ENCODE results near the gene PKD2.
"Not testable (repeated sequence)": the region's sequence is repeated elsewhere in the genome, so short reads cannot be mapped to it uniquely, and the experiment has no call there.

PKD2 gene

DNA sequence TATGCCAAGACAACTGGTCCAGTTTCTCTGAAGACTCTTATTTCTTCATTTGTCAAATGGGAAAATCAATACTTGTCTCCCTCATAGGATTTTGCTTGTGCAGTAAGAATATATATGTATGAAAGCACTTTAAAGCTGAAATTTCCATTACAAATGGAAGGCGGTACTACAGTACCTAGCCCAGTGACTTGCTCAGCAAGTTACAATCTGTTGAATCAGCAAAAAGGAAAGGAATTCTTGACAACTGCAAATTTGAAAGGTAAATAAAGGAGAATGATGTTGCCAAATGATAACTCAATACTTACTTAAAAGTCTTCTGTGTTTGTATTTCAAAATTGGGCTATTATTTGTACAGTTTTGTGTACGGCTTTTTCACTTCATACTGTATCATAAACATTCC, 71.1 kb downstream of the PKD2 start:
- no peak for DNase-seq

DNA sequence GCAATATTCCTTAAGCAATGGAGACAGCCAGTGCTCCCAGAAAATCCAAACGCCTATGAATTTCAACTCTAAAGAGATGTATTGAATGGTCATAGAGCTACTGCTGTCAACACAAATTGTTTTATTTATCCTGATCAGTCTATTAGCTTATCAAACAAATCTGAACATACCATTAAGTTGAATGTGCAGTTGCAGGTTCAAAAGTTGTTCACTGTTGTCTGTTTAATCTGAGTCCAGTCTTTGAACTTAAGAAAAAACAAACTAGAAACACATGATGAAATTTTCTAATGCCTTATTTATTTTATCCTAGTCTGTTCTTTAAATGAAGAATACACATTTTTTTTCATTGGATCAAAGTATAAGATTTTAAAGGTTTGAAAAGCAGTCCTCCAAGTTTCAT, 73.2 kb downstream of the PKD2 start:
- DNase-seq = no peak

DNA sequence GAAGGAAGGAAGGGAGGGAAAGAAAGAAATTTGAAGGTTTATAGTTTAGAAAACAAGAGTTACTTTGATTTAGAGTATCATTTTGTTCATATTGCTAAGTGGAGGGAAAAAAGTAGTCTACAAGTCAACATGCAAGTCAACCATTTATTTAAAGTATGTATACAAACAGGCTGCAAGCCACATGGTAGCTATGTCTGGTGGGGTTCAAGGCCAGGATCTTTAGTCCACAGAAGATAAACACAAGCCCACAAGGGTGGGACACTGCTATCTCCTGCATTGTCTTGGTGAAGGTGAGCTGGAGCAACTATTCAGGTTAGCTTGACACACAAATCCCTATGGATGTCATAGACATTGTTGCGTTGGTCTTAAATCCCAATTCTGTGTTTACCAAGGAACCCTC, 79.6 kb downstream of the PKD2 start:
- no peak for DNase-seq

DNA sequence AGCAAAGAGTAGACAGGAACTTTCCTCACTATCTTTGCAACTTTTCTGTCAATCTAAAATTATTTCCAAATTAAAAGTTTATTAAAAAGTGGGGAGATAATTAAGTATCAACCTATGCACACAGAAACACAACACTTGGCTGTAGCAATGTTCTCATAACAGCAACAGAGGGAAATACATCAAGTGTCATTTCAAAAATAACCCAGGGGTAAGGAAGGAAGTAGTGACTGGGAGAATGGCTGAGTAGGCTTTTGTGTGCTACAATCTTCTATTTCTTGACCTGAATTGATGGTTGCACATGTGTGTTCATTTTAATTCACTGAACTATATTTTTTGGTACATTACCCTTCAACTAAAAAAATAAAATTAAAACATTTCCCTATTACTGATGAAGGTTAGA, 83.5 kb downstream of the PKD2 start:
- no peak for DNase-seq

DNA sequence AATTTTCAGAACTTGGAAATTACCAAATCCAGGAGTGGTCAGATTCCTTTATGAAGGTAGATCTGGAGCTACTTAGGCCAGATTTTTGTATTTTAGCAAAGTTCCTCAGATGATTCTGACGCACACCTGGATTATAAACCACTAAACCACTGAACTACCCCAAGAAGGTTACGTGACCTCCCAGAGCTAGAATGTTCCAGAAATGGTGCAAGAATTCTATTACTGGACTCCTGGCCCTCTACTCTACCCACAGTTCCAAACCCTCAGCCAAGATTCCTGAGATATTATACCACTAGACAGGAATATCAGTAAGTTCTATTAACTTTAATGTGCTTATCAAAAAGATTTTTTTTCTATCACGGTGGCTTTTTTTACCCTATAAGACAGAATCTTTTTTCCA, 83.9 kb downstream of the PKD2 start:
- DNase-seq = no peak

DNA sequence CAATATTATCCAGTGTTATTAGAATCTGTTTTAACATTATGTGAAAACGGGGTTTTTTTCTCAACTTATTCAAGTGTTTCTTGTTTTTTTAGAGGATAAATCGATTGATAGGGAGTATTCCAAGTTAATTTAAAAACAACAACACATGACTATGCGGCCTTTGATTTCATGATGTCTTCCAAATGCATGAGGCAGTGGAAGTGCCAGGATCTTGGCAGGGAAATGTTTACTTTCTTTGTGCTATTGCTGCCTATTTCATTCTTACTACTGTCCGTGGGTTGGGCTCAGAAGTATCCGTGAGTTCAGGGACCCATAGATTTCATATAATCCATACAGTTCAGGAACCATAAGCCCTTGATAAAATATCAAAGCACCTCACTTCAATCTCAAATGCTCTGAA, 86.4 kb downstream of the PKD2 start:
- DNase-seq = no peak

DNA sequence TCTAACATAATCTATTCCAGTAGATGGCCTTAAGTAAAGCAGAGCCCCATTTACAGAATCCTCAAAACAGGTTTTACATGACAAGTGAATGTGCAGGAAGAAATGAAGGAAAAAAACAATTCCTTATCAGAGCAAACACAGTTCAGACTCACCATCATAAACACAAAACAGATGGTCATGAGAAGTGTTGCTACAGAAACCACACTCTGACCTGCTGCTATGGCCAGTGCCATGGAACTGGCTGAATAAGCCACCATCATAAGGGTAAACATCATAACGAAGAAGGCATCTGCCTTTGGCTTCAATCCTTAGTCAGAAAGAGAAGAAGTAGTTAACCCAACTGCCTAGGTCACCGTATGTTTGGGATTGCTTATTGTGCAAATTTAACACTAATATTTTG, 89.9 kb downstream of the PKD2 start:
- no peak for DNase-seq

DNA sequence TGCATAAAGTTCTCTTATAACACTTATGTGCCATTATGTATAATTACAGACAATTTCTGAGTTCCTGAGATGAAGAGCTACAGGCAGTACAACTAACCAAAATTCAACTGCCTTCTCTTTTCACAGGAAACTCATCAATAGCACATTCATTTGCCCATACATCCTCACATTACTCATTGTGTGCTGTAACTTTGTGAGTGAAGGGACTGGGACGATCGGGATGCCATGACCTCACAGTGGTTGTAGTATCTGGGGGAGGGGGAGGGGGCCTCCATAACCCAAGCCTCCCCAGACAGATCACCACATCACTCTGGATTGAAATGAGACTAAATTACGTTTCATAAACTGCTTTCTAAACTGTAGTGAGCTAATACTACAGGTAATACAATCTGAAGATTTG, 90.3 kb downstream of the PKD2 start:
- no peak for DNase-seq

DNA sequence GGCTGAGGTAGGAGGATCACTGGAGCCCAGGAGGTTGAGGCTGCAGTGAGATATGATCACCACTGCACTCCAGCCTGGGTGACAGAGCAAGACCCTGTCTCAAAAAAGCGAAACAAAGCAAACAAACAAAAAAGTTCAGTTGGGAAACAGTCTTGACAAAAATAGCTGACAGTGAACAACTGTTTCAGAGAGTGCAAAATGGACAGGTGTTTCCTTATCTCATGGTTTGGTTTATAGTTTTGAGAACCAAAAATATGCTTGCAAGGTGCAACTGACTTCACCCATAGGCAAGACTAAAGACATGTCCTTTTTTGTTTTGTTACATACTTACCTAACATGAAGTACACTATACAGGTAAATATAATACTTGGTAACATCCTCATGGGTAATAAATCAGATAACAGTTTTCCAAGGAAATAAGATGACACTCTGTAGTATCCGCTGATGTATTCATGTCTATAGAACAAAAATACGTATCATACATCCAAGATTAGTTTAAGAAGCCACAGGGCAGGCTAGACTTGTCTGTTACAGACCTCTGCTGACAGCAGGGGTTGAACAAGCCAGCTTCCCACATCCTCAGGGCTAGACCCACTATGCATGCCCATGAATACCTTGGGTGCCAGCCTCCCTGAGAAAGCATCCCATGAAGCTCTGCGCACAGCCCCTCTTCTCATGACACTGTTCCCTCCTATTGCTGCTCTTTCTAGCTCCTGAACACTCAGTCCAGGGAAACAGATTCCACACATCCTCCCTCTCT, 91.7 kb downstream of the PKD2 start:
- no peak for DNase-seq

DNA sequence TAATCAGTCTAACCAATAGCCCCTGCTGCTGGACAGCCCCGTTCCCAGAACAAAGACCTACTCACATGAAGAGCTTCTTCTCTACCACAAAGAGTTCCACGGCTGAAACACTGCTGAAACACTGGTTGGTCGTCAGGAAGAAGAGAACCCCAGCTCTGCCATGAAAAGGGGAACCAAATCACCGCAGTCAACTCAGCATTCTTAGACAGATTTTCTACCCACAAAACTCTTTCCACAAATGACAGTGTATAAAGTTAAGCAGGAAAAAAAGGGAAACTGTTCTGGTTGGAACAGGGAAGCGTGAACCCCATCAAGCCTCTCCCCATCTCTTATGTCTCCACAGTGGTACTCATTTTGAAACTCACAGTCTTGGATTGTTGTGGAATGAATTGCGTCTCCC, 93.7 kb downstream of the PKD2 start:
- peak; percentile 0 to 85 for DNase-seq

DNA sequence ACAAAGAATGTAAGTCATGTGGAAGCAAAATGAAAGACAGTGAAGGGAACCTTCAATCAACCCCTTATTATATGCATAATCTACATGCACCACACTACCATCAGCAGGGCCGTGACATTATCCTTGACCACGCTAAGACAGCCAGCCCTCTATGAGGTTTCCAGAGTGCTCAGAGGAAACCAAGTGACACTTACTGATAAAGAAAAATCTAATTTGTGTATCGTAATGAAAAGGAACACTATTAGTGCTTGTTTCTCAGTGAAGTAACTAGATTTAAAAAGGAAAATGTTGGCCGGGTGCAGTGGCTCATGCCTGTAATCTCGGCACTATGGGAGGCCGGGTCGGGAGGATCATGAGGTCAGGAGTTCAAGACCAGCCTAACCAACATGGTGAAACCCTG, 94.6 kb downstream of the PKD2 start:
- no peak for DNase-seq

DNA sequence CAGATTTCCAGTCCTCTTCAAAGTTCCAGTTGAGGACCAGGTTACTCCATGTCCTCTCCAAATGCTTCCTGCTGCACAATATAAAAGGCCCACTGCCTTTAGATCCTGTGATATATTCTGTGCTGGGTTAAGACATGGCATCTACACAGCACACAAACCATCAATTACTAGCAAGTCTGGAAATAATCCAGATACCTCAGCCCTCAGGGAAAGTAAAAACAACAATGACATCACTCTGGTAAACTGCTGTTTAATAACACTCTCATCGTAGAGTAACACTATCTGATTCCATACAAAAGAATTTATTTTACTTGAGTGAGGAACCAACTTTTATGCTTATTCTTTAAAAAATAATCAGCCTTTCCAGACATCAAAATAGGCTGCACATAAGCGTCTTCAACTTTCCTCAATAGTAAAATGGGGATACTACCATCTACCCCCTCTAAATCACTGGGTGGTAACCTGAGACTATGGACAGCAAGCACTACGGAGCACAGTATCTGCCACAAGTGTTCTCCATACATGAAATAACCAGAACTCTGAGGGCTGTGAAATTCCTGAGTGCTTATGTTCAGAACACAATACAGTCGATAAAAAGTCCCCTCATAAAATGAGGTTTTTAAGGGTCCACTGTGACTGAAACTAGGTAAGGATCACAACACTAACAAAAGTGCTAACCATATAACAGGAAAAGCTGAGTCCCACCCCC, 97.6 kb downstream of the PKD2 start:
- no peak for DNase-seq

DNA sequence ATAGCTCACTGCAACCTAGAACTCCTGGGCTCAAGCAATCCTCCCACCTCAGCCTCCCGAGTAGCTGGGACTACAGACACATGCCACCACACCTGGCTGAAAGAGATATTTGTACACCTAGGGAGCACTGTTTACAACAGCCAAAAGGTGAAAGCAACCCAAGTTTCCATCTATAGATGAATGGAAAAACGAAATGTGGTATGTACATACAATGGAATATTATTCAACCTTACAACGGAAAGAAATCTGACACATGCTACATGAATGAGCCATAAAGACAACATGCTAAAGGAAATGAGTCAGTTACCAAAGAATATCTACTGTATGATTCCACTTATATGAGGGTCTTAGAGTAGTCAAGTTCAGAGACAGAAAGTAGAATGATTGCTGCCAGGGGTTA, 98.8 kb downstream of the PKD2 start:
- DNase-seq = no peak

DNA sequence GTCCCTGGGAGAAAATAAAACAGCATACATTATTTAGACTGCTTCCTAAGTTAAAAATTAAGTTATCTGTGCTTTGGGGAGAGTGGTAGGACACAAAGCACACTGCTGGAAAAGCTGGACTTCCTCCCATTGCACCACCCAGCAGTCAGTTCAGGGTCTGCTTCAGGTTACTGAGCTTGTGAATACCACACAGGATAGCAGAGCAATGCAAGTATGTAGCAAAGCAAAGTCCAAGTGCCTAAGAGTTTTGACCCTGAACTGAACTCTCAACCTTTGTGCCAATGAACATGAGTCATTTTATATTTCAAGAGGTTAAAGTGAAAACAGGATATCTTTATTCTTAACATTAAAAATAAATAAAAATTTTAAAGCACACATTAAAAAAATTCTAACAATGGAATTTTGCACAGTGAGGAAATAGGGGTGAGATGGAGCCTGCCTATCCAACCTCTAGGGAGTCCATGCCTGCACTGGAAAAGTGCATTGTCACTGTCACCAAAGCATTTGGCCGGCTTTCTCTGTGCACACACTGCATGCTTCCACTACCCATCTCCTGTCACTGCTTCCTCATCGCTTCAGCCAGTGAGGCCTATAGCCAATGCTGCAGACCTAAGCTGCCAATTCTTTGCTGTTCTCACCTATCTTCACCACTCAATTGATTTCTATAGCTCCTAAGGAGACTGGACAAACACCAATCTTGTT, 100.1 kb downstream of the PKD2 start:
- peak in 1 of 2 donors; percentile 17 for DNase-seq

DNA sequence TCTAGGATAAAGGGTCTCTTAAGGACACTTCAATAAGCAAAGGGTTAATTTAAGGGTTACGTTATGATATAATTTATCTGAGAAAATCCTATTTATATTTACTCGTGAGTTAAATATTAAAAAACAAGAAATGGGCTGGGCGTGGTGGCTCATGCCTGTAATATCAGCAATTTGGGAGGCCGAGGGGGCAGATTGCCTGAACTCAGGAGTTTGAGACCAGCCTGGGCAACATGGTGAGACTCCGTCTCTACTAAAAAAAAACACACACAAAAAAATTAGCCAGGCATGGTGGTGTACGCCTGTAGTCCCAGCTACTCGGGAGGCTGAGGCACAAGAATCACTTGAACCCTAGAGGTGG, 100.7 kb downstream of the PKD2 start:
- not testable (repeated sequence) for DNase-seq

DNA sequence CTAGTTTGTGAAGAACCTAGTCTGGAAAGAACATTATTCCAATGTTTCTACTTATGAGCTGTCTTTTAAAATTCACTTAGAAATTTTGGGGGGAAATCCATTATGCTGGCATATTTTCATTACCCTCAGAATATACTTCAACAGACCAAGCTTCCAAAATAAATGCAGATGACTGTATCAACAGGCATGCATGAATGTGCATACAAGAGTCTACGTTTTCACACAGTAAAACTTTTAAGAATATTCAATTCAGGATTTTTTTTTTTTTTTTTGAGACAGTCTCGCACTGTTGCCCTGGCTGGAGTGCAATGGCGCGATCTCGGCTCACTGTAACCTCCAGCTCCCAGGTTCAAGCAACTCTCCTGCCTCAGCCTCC, 101.3 kb downstream of the PKD2 start:
- no peak for DNase-seq

DNA sequence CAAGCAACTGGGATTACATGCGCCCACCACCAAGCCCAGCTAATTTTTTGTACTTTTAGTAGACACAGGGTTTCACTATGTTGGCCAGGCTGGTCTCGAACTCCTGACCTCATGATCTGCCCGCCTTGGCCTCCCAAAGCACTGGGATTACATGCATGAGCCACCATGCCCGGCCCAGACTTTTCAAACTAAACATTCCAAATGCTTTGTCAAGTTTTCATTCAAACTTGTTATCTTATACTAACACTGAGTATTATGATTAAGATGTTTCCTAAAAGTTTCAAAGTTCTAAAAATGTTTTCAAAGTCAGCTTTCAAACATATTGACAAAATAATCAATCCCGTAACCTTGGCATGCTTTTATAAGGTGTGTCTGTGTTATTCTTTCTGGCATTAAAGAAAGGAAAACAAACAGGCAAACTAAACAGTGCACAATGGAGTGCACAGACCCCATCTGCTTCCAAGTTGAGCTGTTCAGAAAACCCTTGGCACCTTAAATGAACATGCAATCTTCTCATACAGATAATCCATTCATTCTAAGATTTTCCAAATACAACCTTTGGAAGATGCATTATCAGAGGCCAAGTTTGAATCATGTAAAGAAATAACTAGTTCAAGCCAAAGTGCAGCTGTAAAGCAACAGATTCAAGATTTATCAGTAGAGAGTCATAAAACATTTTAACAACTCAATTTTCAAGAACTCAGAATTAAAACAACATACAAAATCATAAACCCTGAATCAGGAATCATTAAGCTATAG, 101.9 kb downstream of the PKD2 start:
- no peak for DNase-seq

DNA sequence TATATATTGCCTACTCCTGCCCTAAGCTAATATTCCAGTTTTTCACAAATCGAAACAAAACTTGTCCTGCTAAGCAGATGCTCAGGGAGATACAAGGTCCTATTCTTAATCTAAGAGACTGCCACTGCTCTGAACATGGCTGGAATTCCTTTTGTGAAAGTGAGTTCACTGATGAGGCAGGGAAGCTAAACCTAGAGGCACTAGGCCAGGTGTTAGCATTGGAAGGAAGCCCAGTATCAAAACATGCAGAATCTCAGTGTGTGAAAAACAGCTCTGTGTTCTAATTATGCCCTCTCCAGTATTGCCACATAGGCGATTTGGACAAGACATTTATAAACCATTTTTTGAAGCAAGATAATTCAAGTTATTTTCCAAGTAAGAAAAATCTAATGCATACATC, 103.4 kb downstream of the PKD2 start:
- no peak for DNase-seq

DNA sequence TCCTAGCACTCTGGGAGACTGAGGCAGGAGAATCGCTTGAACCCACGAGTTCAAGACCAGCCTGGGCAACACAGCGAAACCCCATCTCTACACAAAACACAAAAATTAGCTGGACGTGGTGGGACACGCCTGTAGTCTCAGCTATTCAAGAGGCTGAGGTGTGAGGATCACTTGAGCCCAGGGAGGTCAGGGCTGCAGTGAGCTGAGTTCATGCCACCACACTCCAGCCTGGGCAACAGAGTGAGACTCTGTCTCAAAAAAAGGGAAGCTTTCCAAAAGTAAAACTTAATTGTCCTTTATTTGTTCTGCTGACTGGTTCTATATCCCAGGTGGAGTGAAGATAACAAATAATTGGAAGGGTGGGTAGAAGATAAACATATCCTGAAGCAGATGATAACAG, 105.4 kb downstream of the PKD2 start:
- DNase-seq = no peak

DNA sequence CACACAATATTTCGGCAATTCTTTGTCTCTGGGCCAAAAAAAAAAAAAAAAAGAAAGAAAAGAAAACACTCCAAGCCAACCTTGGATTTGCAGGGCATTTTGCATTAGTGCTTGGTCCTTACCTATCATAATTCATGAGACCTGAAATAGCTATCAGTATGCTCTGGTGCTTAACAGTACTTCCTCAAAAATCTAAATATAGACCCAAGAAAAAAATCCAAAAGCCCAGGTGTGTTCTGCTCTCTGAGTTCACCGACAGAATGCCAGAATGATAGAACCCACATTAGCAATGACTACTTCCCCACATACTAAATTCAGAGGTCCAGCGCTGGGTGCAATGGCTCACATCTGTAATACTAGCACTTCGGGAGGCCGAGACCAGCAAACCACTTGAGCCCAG, 108.2 kb downstream of the PKD2 start:
- DNase-seq = no peak

DNA sequence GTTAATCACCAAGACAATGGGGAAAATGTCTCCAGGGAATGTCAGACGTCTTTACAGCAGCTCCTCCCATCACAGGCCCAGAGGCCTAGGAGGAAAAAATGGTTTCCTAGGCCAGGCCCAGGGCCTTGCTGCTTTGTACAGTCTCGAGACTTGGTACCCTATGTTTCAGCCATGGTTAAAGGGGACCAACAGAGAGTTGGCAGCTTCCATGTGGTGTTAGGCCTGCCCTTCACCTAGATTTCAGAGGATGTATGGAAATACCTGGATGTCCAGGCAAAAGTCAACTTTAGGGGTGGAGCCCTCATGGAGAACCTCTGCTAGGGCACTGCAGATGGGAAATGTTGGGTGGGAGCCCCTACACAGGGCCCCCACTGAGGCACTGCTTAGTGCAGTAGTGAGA, 112.5 kb downstream of the PKD2 start:
- no peak for DNase-seq

DNA sequence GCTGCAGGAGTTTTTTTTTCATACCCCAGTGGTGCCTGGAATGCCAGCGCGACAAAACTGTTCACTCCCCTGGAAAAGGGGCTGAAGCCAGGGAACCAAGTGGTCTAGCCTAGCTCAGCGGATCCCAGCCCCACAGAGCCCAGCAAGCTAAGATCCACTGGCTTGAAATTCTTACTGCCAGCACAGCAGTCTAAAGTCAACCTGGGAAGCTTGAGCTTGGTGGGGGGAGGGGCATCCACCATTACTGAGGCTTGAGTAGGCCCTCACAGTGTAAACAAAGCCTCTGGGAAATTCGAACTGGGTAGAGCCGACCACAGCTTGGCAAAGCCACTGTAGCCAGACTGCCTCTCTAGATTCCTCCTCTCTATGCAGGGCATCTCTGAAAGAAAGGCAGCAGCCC, 114.8 kb downstream of the PKD2 start:
- not testable (repeated sequence) for DNase-seq

Measured in bone marrow (tissue), 2 donors.